Testis (tissue), 3 donors: Measurements from ENCODE around the gene AQP5. TPM values are rescaled to one million over a fixed set of nuclear protein-coding genes. Genes with fewer than 3 reads are reported as not detected.

Experiments
- DNase-seq: peaks from one replicate; pipeline ENCODE4 v3.0.0-alpha.2; 2019
- H3K27ac ChIP-seq, 2 donors: fragments of 200-600 bp; sonication (generic); one replicate each; pipeline ENCODE4 v1.5.1; 2019
- H3K27me3 ChIP-seq: fragments of 200-600 bp; sonication (generic); one replicate; pipeline ENCODE4 v1.5.1; 2019
- H3K36me3 ChIP-seq: fragments of 200-600 bp; sonication (generic); one replicate; pipeline ENCODE4 v1.5.1; 2017; ENCODE audit warnings: low read depth; ENCODE audit errors: missing control alignments
- H3K4me1 ChIP-seq: fragments of 200-600 bp; sonication (generic); one replicate; pipeline ENCODE4 v1.5.1; 2019
- H3K4me3 ChIP-seq, 2 donors: fragments of 200-600 bp; sonication (generic); one replicate each; pipeline ENCODE4 v1.5.1; 2017 to 2019
- H3K9me3 ChIP-seq: fragments of 200-600 bp; sonication (generic); one replicate; pipeline ENCODE4 v1.5.1; 2017
- POLR2A ChIP-seq: fragments of 450-650 bp; IDR thresholded peaks from one replicate; pipeline ENCODE4 v1.6.1; 2017; ENCODE audit warnings: antibody characterized with exemption, mild to moderate bottlenecking, moderate library complexity
- WGBS, 2 donors: methylation state at CpG; one replicate each; pipeline ENCODE4 v1.1.5; 2018; 5-methylcytosine and 5-hydroxymethylcytosine counted together
- intact Hi-C: fragments of 100-400 bp; cut with DNase I; formaldehyde crosslinking; loops from one replicate; pipeline ENCODE4 v1.15.1; 2023; ENCODE audit warnings: low total_unique reads
- polyA plus RNA-seq: library from polyadenylated mRNA; stranded (reverse); fragments of 350-450 nt; fragmentation: Illumina TruSeq; extraction: RNeasy Lipid Tissue Mini Kit (QIAGEN cat#74804); gene quantifications from one replicate; pipeline ENCODE4 v1.2.3, GENCODE V29; 2014; ENCODE audit warnings: low read depth, low replicate concordance; ENCODE audit not compliant: insufficient read depth
- total RNA-seq, 2 donors: library from RNA; depleted of rRNA; stranded (reverse); fragments of >200 nt; gene quantifications; one replicate each; pipeline ENCODE4 v1.2.3, GENCODE V29; 2016
- TF ChIP-seq, protein P1 (sequence below), 3 experiments: fragments of 450-650 bp in 2 of 3; fragments of 200-600 bp in 1 of 3; sonication (generic) in 1 of 3; IDR thresholded peaks; one replicate each; pipeline ENCODE4 v1.5.1; 2016 to 2019; ENCODE audit warnings: antibody characterized with exemption in 3 of 3, mild to moderate bottlenecking in 2 of 3, moderate library complexity in 1 of 3

AQP5 gene
- total and polyA plus RNA-seq, 3 donors from 2014 or later: 128 to 414 (median 134) TPM

GRCh38 chr12:49941556-49942511, 19.8 kb upstream of the AQP5 start:
- TF ChIP-seq, protein P1, sequence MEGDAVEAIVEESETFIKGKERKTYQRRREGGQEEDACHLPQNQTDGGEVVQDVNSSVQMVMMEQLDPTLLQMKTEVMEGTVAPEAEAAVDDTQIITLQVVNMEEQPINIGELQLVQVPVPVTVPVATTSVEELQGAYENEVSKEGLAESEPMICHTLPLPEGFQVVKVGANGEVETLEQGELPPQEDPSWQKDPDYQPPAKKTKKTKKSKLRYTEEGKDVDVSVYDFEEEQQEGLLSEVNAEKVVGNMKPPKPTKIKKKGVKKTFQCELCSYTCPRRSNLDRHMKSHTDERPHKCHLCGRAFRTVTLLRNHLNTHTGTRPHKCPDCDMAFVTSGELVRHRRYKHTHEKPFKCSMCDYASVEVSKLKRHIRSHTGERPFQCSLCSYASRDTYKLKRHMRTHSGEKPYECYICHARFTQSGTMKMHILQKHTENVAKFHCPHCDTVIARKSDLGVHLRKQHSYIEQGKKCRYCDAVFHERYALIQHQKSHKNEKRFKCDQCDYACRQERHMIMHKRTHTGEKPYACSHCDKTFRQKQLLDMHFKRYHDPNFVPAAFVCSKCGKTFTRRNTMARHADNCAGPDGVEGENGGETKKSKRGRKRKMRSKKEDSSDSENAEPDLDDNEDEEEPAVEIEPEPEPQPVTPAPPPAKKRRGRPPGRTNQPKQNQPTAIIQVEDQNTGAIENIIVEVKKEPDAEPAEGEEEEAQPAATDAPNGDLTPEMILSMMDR (IDR thresholded peaks at IDR 0.05): no peak
- no peak for TF ChIP-seq POLR2A
- 90 to 92% methylated on average over 13 of the region's 13 CpGs for WGBS, 2 donors
- DNase-seq: no peak
- no peaks in the 10 kb centered on the region for H3K27me3 ChIP-seq
- H3K27ac ChIP-seq: no peak overlapping the region
- no peak overlapping the region for H3K4me3 ChIP-seq
- H3K36me3 ChIP-seq: no peaks in the 10 kb centered on the region
- peaks cover 10% of the 10 kb centered on the region for H3K4me1 ChIP-seq
- intact Hi-C loops: no loop called here
- H3K9me3 ChIP-seq: no peaks in the 10 kb centered on the region

DNA sequence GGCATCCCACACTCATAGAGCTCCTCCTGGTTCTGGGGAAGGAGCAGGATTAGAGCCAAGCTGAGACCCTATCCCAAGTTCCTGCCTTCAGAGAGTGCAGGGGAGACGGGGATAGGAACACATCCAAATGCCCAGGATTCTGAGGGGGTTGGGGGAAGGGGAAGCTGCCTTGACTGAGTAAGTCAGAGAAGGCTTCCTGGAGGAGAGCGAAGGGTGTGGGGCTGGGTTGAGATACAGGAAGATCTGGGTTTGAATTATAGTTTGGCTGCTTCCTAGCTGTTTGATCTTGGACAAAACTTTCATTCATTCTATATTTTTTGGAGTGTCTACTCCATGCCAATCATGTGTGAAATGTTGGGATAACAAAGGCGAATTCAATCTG, 19.2 kb upstream of the AQP5 start:
- Histone ChIP-seq H3K27ac (no peak overlapping the region), H3K4me3 (no peak overlapping the region), H3K9me3 (no peaks in the 10 kb centered on the region), H3K27me3 (no peaks in the 10 kb centered on the region), H3K36me3 (no peaks in the 10 kb centered on the region), H3K4me1 (peaks cover 10% of the 10 kb centered on the region)
- intact Hi-C loops: no loop called here
- no peak for TF ChIP-seq POLR2A
- TF ChIP-seq, protein P1 (IDR thresholded peaks at IDR 0.05): no peak
- no peak for DNase-seq
- 96% methylated on average over 2 to 3 of the region's 3 CpGs for WGBS, 2 donors

DNA sequence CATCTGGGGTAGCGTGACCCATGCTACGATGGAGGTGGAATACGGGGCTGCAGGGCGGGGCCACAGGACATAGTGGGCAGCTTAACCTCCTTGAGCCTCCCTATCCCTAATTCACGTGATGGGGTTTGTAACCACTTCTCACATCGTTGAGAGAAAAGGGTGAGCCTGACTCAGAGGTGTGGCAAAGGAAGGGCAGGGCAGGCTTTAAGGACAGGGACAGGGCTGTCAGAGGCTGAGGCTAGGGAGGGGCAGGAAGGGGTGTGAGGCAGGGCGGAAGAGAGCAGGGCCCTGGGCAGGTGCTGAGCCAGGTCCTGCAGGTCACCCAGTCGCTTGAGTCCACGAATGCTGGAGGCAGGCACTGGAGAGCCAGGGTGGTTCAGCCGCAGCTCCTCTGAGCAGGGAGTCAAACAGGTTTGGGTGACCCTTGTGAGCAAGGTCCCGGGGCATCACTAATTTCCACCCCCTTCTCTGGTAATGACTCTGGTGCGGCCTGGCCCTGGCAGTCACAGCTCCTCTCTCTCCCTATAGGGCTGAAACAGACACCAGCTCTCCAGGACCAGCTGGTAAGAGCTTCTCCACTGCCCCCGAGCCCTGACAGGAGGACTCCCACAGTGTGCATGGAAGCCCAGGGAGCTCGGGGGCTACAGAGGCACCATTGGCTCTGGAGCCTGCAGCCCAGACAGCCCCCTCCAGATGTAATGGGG, 18.6 kb upstream of the AQP5 start:
- no peak for DNase-seq
- 84 to 86% methylated on average over 8 to 14 of the region's 14 CpGs for WGBS, 2 donors
- H3K27ac ChIP-seq: no peak overlapping the region

DNA sequence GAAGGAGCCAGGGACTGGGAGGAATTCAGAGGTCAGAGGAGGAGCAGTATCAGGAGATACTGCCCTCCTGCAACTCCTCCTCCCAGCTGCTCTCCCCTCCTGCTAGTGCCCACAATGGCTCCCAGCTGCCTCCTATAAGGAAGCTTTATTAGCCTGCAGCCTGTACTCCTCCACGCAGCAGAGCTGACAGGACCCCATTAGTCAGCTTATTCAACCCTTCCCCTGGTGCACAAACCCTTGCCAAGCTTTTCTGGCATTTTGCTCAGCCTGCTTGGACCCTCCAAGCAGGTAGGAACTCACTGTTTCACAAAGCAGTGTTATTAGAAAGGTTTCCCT, 18.1 kb upstream of the AQP5 start:
- peaks cover 10% of the 10 kb centered on the region for H3K4me1 ChIP-seq
- no peaks in the 10 kb centered on the region for H3K9me3 ChIP-seq
- DNase-seq: no peak
- no peak overlapping the region for H3K27ac ChIP-seq
- TF ChIP-seq, protein P1 (IDR thresholded peaks at IDR 0.05): no peak
- TF ChIP-seq POLR2A: no peak
- H3K4me3 ChIP-seq: no peak overlapping the region
- H3K27me3 ChIP-seq: no peaks in the 10 kb centered on the region
- H3K36me3 ChIP-seq: no peaks in the 10 kb centered on the region
- WGBS, 2 donors: 83% methylated on average over 1 of the region's 1 CpG
- intact Hi-C loops: no loop called here

More for the DNA sequence above, 18.6 kb upstream of the AQP5 start:
- Histone ChIP-seq H3K36me3 (no peaks in the 10 kb centered on the region), H3K9me3 (no peaks in the 10 kb centered on the region), H3K4me1 (peaks cover 10% of the 10 kb centered on the region), H3K27me3 (no peaks in the 10 kb centered on the region), H3K4me3 (no peak overlapping the region)
- intact Hi-C loops: no loop called here
- TF ChIP-seq, protein P1 (IDR thresholded peaks at IDR 0.05): no peak
- no peak for TF ChIP-seq POLR2A
